HG03066 (cell line): ENCODE data around the gene ANO6.
A peak's percentile ranks its signal among the peaks of the same experiment; 100 is the strongest.
"Not testable (repeated sequence)": the region's sequence is repeated elsewhere in the genome, so short reads cannot be mapped to it uniquely, and the experiment has no call there.

Experiments used
- ATAC-seq: cut with Tn5 transposase; IDR thresholded peaks from one replicate; pipeline ENCODE4 v1.9.1; 2021; ENCODE audit warnings: low read depth; ENCODE audit not compliant: unreplicated experiment

The ANO6 gene

GRCh38 chr12:45388545-45388944 lies 172.7 kb downstream of the ANO6 start:
- ATAC-seq = no peak

GRCh38 chr12:45389426-45389825 lies 173.5 kb downstream of the ANO6 start:
- ATAC-seq = no peak

- ATAC-seq = not testable (repeated sequence)
Observed at GRCh38 chr12:45397499-45397898, 181.6 kb downstream of the ANO6 start.

GRCh38 chr12:45398552-45398951 lies 182.7 kb downstream of the ANO6 start:
- no peak for ATAC-seq

GRCh38 chr12:45400991-45401390 lies 185.1 kb downstream of the ANO6 start:
- no peak for ATAC-seq

GRCh38 chr12:45402288-45402687 lies 186.4 kb downstream of the ANO6 start:
- ATAC-seq = no peak

- no peak for ATAC-seq
Observed at GRCh38 chr12:45406988-45407850, 191.3 kb downstream of the ANO6 start.

- ATAC-seq = no peak
Observed at GRCh38 chr12:45407981-45408728, 192.3 kb downstream of the ANO6 start.

- ATAC-seq = no peak
Observed at GRCh38 chr12:45408729-45409114, 192.8 kb downstream of the ANO6 start.

- no peak for ATAC-seq
Observed at GRCh38 chr12:45409966-45410365, 194.1 kb downstream of the ANO6 start.

- no peak for ATAC-seq
Observed at GRCh38 chr12:45411626-45412025, 195.7 kb downstream of the ANO6 start.

GRCh38 chr12:45415393-45415817 lies 199.5 kb downstream of the ANO6 start:
- ATAC-seq = peak; percentile 92

GRCh38 chr12:45416126-45416525 lies 200.2 kb downstream of the ANO6 start:
- no peak for ATAC-seq

GRCh38 chr12:45418520-45418919 lies 202.6 kb downstream of the ANO6 start:
- no peak for ATAC-seq

GRCh38 chr12:45419317-45419814 lies 203.5 kb downstream of the ANO6 start:
- ATAC-seq = no peak

GRCh38 chr12:45421736-45422135 lies 205.8 kb downstream of the ANO6 start:
- ATAC-seq = no peak

- no peak for ATAC-seq
Observed at GRCh38 chr12:45423931-45424330, 208.0 kb downstream of the ANO6 start.

- no peak for ATAC-seq
Observed at GRCh38 chr12:45425426-45425825, 209.5 kb downstream of the ANO6 start.

GRCh38 chr12:45426294-45426693 lies 210.4 kb downstream of the ANO6 start:
- no peak for ATAC-seq

GRCh38 chr12:45427042-45427441 lies 211.1 kb downstream of the ANO6 start:
- no peak for ATAC-seq

- ATAC-seq = no peak
Observed at GRCh38 chr12:45429831-45430230, 213.9 kb downstream of the ANO6 start.

- no peak for ATAC-seq
Observed at GRCh38 chr12:45431126-45431525, 215.2 kb downstream of the ANO6 start.
